Fibroblast of lung (primary cell): ENCODE measurements around the gene CISH.

Experiments
- CTCF ChIP-seq, 2 donors: IDR thresholded peaks in 1 of 2; conservative IDR thresholded peaks in 1 of 2; 1 replicate in 1 of 2; 2 replicates in 1 of 2; pipeline ENCODE4 v1.5.1; 2011 to 2012; ENCODE audit warnings: low read length in 2 of 2, control low read depth in 1 of 2, inconsistent platforms in 1 of 2, low read depth in 1 of 2, mild to moderate bottlenecking in 1 of 2
- EZH2 ChIP-seq: IDR thresholded peaks from 2 replicates; pipeline ENCODE4 v1.5.1; 2012; ENCODE audit warnings: low read length, control low read depth, mild to moderate bottlenecking; ENCODE audit errors: missing control alignments

GRCh38 chr3:50585919-50586762 is 25.4 kb downstream of the CISH start:
- TF ChIP-seq CTCF (conservative IDR thresholded peaks at IDR 0.05 in 1 of 2, IDR thresholded peaks at IDR 0.05 in 1 of 2; ENCODE audit: low read depth in 1 of 2, low read length in 2 of 2) (no peak), EZH2 (no peak)
